NOMO-1 treated with DMSO at 0.1 percent for 48 hours (cell line): ENCODE measurements around the gene MED26.
"Not testable (repeated sequence)": the region's sequence is repeated elsewhere in the genome, so short reads cannot be mapped to it uniquely, and the experiment has no call there.

Experiments used
- DNase-seq: peaks from one replicate; lab custom pipeline; 2025; ENCODE audit not compliant: unreplicated experiment; lab: John Stamatoyannopoulos, UW

MED26 gene

GRCh38 chr19:16651421-16652188 lies 23.6 kb upstream of the MED26 start:
- not testable (repeated sequence) for DNase-seq

GRCh38 chr19:16650821-16651220 lies 22.8 kb upstream of the MED26 start:
- DNase-seq: no peak

- DNase-seq: no peak
Observed at GRCh38 chr19:16649734-16650133, 21.7 kb upstream of the MED26 start.

- no peak for DNase-seq
Observed at GRCh38 chr19:16645140-16645539, 17.1 kb upstream of the MED26 start.

DNA sequence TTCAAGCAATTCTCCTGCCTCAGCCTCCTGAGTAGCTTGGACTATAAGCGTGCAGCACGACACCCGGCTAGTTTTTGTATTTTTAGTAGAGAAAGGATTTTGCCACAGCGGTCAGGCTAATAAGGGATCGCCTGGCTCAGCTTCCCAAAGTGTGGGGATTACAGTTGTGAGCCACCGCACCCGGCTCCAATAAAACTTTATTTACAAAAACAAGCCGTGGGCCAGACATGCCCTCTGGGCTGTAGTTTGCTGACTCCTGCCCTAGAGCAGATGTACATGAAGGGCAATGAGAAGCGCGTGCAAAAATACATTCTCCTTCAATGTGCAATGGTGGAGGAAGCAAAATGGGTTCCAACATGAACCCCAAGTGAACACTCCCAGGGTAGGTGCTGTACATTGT lies 13.7 kb upstream of the MED26 start:
- no peak for DNase-seq

DNA sequence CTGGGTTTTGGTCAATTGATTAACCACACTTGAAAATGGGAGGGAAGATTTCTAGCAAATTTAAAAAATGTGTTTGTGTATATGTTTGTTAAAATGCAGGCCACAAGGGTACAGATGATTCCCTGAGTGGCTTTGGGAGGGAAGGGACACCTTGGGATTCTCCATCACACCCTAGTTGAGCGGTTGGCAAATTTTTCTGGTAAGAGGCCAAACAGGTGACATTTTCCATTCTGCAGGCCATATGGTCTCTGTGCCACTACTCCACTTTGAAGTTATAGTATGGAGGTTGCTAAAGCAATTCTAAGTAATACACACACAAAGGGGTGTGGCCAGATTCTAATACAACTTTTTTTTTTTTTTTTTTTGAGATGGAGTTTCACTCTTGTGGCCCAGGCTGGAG lies 12.9 kb upstream of the MED26 start:
- DNase-seq: no peak

GRCh38 chr19:16638666-16639065 lies 10.7 kb upstream of the MED26 start:
- no peak for DNase-seq

- DNase-seq: no peak
Observed at GRCh38 chr19:16637535-16637934, 9.5 kb upstream of the MED26 start.

- no peak for DNase-seq
Observed at GRCh38 chr19:16631465-16631864, 3.5 kb upstream of the MED26 start.

- no peak for DNase-seq
Observed at GRCh38 chr19:16628984-16629691, 1.1 kb upstream of the MED26 start.

- DNase-seq: no peak
Observed at GRCh38 chr19:16627928-16628182, 149 bp downstream of the MED26 start.

DNA sequence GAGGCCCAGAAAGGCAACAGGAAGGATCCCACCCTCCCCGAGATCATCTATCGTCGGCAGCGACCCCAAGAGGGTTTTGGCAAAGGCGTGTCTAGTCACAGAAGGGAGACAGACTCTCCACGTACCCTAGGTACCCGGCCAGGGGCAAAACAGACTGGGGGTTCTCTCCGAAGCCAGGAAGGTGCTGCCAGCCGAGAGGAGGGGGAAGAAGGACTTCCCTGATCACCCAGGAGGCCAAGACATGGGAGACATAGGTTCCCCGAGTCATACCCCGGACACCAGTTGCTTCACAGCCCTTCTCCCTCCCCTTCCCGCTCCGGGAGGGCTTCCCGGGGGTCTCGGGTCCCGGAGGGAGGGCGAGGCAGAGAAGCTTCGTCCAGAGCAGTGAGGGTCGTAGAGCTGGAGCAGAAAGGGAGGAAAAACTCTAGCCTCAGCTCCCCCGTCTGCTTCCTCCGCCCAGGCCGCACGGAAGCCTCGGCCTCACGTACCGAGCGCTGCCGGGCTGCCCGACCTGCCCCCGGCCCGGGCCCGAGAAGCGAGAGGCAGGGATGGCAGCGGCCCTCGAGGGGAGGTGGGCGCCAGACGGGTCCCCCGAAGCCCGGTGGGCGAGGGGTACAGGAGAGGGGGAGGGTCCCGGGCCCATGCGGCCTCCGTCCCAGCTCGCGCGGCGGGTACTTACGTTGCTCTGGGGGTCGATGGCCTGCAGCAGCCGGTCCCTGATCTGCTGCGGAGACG lies 644 bp downstream of the MED26 start:
- no peak for DNase-seq

GRCh38 chr19:16626796-16627192 lies 1.2 kb downstream of the MED26 start:
- no peak for DNase-seq

- DNase-seq: no peak
Observed at GRCh38 chr19:16625163-16625958, 2.6 kb downstream of the MED26 start.

GRCh38 chr19:16624236-16624635 lies 3.8 kb downstream of the MED26 start:
- DNase-seq: no peak

DNA sequence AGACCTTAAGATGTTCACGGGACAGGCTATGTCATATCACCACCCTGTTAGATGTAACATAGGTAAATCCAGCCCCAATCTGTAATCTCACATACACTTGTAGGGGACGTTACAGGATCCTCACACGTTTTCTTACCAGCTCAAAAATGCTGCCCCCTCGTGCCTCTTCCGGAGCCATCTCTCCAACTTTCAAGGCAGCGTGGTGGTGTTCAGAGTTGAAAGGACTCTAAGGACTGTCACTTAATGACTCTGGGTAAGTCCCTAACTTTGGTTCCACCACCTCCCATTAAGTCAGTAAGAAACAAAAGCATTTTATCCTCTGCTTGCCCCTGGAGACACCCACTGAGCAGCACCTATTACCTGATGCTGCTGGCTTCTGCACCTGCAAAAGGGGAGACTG lies 4.4 kb downstream of the MED26 start:
- DNase-seq: no peak

GRCh38 chr19:16623066-16623465 lies 4.9 kb downstream of the MED26 start:
- DNase-seq: no peak

- DNase-seq: no peak
Observed at GRCh38 chr19:16621165-16621800, 6.7 kb downstream of the MED26 start.

GRCh38 chr19:16620584-16620983 lies 7.4 kb downstream of the MED26 start:
- no peak for DNase-seq

- DNase-seq: no peak
Observed at GRCh38 chr19:16620018-16620417, 8.0 kb downstream of the MED26 start.

- no peak for DNase-seq
Observed at GRCh38 chr19:16619457-16619856, 8.5 kb downstream of the MED26 start.
